ENCODE data around the gene IGSF6.

Gene IGSF6

DNA sequence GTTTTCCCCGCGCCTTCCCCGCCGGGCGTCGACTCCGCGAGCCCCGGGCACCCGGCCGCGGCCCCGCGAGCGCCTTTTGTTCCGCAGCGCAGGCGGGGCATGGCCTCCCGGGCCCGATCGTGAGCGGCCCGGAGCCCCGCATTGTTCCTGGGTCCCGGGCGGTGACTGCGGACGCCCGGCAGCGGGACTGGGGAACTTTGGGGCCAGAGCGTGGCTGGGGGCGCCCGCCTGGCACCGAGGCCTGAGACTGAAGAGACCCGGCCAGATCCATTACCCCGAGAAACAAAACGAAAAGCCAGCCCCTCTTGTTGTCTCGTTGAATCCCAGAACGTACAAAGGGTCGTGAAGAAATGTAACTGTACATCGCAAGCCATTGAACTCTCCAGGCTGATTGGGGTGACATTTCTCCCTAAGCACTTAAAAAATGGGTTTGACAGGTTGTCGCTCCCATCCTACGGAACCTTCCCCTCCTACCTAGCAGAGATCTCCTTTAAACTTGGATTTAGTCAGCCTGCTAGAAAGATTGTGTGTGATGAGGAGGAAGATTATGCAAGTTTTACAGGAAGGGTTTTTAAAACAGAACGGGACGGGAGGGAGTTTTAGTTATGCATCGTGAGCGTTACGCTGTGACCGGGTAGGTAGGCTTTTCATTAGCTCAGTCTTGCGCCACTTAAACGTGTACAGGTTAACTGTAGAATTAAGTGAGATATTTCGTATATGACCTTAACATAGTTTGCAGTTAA is 52.2 kb downstream of the IGSF6 start:
- DNase-seq (ENCODE audit: low read depth) = no peak

GRCh38 chr16:21599122-21600030 is 53.0 kb downstream of the IGSF6 start, which contains the start of gene METTL9:
Gene METTL9, plus strand, starts transcription at chr16:21599577. Its CDS starts 157 bp downstream, at chr16:21599734.
- DNase-seq (ENCODE audit: low read depth) = peak; percentile 90

DNA sequence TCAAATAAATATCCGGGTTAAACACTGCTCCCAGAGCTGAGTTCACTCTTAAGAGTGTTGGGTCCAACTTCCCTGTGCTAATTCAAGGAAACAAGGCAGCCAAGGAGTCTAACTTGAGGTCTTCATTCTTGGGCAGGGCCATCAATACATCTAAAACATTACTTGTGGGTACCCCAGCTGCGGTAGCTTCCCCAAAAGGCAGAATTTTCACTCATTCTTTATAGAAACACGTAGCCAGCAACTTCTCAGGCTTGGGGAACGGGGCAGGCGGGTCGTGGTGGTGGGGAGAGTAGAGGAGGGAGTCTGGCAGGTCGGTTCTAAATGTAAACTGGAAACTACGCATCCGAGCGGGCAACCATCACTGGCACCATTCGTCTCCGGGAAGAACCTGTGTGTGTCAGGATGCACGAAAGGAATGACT is 53.7 kb downstream of the IGSF6 start:
- DNase-seq (ENCODE audit: low read depth) = no peak

DNA sequence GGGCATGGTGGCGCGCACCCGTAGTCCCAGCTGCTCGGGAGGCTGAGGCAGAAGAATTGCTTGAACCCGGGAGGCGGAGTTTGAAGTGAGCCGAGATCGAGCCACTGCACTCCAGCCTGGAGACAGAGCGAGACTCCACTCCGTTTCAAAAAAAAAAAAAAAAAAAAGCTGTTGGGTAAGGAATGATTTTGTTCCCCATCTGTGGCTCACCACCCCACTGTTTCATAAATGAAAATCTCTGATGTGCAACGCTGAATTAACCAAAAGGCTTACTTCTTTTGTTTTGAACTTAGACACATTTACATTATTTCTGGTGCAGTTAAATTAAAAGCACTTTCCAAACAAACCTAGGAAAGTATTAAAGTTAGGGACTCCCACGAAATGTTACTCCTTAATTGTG is 54.2 kb downstream of the IGSF6 start:
- no peak for DNase-seq (ENCODE audit: low read depth)

DNA sequence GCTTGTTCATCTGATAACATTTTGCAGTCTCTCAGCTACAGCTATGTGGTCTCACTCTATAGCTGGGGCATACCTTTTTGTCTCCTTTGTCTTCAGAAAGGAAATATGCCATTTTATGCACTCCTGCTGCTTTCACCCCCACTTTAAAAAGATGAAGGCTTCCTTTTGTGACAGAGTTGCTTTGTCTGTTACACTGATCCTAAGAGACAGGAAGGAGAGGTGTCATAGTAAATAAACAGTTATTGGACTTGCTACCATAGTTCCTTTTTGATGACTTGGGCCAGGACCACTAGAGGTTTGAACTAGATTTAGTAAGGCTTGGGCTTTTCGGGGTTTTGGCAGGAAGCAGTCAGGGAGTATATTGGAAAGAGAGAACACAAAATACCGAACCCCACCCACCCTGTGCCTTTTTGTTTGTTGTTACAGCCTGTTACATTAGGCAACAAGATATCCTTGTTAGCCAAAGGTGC is 54.8 kb downstream of the IGSF6 start:
- no peak for DNase-seq (ENCODE audit: low read depth)

DNA sequence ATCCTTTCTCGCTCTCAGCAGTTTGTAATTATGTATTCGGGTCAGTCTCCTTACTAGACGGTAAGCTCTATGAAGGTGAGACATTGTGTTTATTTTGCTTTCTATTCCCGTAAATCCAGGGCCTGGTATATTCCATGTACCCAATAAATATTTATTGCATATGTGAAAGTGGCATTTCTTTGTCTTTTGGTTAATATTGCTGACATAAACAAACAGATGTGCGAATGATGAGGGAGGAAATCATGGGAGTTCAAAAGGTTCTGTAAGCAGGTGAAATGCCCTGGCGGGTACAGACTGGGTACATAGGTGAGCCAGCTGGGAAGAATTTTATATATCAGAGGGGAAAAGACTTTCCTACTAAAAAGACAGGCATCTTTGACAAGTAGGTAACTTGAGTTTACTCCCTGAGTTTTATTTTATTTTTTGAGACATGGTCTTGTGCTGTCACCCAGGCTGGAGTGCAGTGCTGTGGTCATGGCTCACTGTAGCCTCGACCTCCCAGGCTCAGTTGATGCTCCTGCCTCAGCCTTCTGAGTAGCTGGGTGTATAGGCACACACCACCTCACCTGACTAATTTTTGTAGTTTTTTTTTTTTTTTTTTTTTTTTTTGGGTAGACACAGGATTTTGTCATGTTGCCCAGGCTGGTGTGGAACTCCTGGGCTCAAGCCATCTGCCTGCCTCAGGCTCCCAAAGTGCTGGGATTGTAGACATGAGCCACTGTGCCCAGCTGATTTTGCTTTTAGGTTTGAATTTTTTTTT is 58.7 kb downstream of the IGSF6 start:
- DNase-seq (ENCODE audit: low read depth) = no peak

DNA sequence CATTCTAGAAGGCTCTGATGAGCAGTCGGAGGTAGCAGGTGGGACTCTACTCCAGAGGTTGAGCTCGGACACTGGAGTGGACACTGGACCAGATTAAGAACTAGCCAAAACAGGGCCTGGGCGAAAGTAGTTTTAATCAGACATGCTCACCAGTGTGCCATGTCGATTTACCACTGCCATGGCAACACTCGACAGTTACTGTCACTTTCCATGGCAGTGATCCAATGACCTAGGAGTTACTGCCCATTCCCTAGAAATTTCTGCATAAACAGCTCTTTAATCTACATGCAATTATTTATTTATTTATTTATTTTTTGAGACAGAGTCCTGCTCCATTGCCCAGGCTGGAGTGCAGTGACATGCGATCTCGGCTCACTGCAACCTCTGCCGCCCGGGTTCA is 60.2 kb downstream of the IGSF6 start:
- DNase-seq (ENCODE audit: low read depth) = no peak

DNA sequence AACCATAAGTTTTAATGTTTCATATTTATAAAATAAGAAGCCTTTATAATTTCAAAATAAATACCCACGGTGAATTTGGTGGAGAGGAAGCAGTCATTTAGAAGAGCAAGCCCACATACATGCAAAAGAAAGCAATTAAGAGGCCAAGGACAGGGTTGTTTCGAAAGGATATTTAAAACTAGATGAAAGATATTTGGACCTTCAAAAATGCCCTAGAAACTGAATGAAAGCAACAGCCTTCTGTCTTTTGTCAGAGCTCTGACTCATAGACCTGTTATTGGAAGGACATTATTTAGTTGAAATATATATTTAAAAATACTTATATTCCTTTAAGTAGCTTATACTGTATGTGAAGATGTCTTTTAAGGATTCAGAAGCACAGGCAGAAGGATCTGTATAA is 61.6 kb downstream of the IGSF6 start:
- no peak for DNase-seq (ENCODE audit: low read depth)

DNA sequence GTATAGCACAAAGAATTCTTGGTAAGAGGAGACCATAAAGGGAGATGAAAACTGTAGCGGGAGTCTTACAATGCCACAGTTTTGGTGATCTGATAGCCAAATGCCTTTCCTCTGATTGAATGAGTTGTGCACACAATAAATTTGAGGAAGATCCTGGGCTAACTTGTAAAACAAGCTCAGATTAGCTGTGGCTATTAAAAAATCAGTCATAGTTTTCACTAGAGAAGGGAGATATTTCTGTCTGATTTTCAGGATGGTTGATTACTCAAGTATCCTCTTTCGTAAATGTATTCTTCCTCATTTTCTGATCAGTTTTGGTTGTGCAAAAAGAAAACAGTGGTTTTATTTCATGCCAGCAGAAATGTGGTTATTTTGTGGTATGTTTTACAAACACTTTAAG is 62.1 kb downstream of the IGSF6 start:
- no peak for DNase-seq (ENCODE audit: low read depth)

DNA sequence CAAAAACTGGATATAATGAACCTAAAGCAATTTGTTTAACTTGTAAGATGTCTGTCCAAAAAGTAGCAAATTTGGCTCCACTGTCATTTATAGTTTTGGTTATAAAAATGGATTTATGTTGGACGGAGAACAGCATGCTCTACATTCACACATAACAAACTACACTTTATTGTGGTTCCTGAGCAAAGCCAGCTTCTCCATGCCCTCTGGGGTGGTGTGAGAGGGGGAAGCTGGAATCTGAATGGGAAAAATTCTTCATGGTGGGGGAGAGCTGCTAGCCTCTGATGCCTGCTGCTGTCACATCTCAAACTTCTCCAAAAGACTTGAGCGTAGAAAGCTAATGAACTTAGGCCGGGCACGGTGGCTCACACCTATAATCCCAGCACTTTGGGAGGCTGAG is 62.9 kb downstream of the IGSF6 start:
- no peak for DNase-seq (ENCODE audit: low read depth)

All from activated T-cell treated with anti-CD3 and anti-CD28 coated beads for 1 hour (primary cell).